BE2C (cell line): Measurements from ENCODE around the gene MEX3A.

Source experiments
- DNase-seq: peaks from one replicate; pipeline ENCODE4 v3.0.0-alpha.2; 2020
- H3K27me3 ChIP-seq: fragments of 250-450 bp; sonication (Bioruptor Pico); 2 replicates; pipeline ENCODE4 v1.5.1; 2020; ENCODE audit warnings: mild to moderate bottlenecking
- H3K36me3 ChIP-seq: fragments of 250-450 bp; sonication (Bioruptor Pico); 2 replicates; pipeline ENCODE4 v1.5.1; 2020; ENCODE audit warnings: mild to moderate bottlenecking
- H3K4me1 ChIP-seq: fragments of 250-450 bp; sonication (Bioruptor Pico); 2 replicates; pipeline ENCODE4 v1.5.1; 2020
- H3K4me3 ChIP-seq: 2 replicates; pipeline ENCODE4 v1.5.1; 2011; ENCODE audit warnings: low read depth, low read length
- H3K9me3 ChIP-seq: fragments of 250-450 bp; sonication (Bioruptor Pico); 2 replicates; pipeline ENCODE4 v1.5.1; 2020
- CTCF ChIP-seq: IDR thresholded peaks from 2 replicates; pipeline ENCODE4 v1.5.1; 2012; ENCODE audit warnings: mild to moderate bottlenecking, low read depth, low read length

The MEX3A gene

GRCh38 chr1:156055281-156056048, 26.8 kb downstream of the MEX3A start:
- H3K36me3 ChIP-seq: peaks cover under 1% of the 10 kb centered on the region; the same call in 1 of the 2 replicates
- no peaks in the 10 kb centered on the region for H3K4me1 ChIP-seq
- no peak for DNase-seq
- H3K4me3 ChIP-seq: peak overlapping the region; percentile 95
- no peaks in the 10 kb centered on the region for H3K9me3 ChIP-seq
- H3K27me3 ChIP-seq: no peaks in the 10 kb centered on the region
- no peak for TF ChIP-seq CTCF

- no peaks in the 10 kb centered on the region for H3K4me1 ChIP-seq
- no peaks in the 10 kb centered on the region for H3K27me3 ChIP-seq
- DNase-seq: peak; percentile 99
- H3K9me3 ChIP-seq: no peaks in the 10 kb centered on the region
- TF ChIP-seq CTCF: no peak
- H3K36me3 ChIP-seq: peaks cover 9% of the 10 kb centered on the region; the same call in 1 of the 2 replicates
- H3K4me3 ChIP-seq: peak within 1 kb of the TSS; percentile 95
These were observed 27.6 kb downstream of the MEX3A start, which contains the start of gene LAMTOR2 for GRCh38 chr1:156054500-156055280. LAMTOR2 (plus strand) TSS chr1:156054782; CDS start chr1:156054890, 108 bp downstream.

- no peaks in the 10 kb centered on the region for H3K27me3 ChIP-seq
- peak; percentile 26 for TF ChIP-seq CTCF
- H3K36me3 ChIP-seq: peaks cover 16% of the 10 kb centered on the region
- H3K9me3 ChIP-seq: no peaks in the 10 kb centered on the region
- peak; percentile 93 for DNase-seq
- H3K4me3 ChIP-seq: peak within 1 kb of the TSS; percentile 95
- no peaks in the 10 kb centered on the region for H3K4me1 ChIP-seq
These were observed 28.3 kb downstream of the MEX3A start, which contains the start of gene UBQLN4 for GRCh38 chr1:156053768-156054499. UBQLN4 (minus strand) TSS chr1:156053798; CDS start chr1:156053701, 97 bp downstream.

GRCh38 chr1:156052862-156053767, 29.1 kb downstream of the MEX3A start:
- TF ChIP-seq CTCF: peak; percentile 37
- Histone ChIP-seq H3K9me3 (no peaks in the 10 kb centered on the region), H3K4me3 (peak overlapping the region; percentile 78), H3K36me3 (peaks cover 24% of the 10 kb centered on the region), H3K4me1 (no peaks in the 10 kb centered on the region), H3K27me3 (no peaks in the 10 kb centered on the region)
- peak; percentile 81 for DNase-seq

GRCh38 chr1:156051011-156051725, 31.1 kb downstream of the MEX3A start:
- H3K27me3 ChIP-seq: no peaks in the 10 kb centered on the region
- H3K36me3 ChIP-seq: peaks cover 33% of the 10 kb centered on the region
- TF ChIP-seq CTCF: no peak

More at GRCh38 chr1:156051011-156051725, 31.1 kb downstream of the MEX3A start:
- no peaks in the 10 kb centered on the region for H3K4me1 ChIP-seq
- H3K4me3 ChIP-seq: no peak overlapping the region
- no peak for DNase-seq
- H3K9me3 ChIP-seq: no peaks in the 10 kb centered on the region
